H1 (cell line): Measurements from ENCODE around the gene ANKRD36. TPM values are rescaled to one million over a fixed set of nuclear protein-coding genes. Genes with fewer than 3 reads are reported as not detected.
"Not testable (repeated sequence)": the region's sequence is repeated elsewhere in the genome, so short reads cannot be mapped to it uniquely, and the experiment has no call there.

Experiments used
- CTCF ChIA-PET: fragments of 300-600 bp; sonication (Branson Sonifier 250); formaldehyde crosslinking; loops from one replicate; lab custom pipeline; 2021; ENCODE audit not compliant: partially characterized antibody; lab: Charles Lee
- POLR2A ChIA-PET: fragments of 300-600 bp; sonication (Branson Sonifier 250); formaldehyde crosslinking; loops from one replicate; lab custom pipeline; 2021; ENCODE audit warnings: inconsistent platforms; ENCODE audit not compliant: partially characterized antibody; lab: Charles Lee
- DNase-seq, 2 experiments: peaks; one replicate each; pipeline versions ENCODE4 v3.0.0 to v3.0.0-alpha.2; 2010 to 2022; ENCODE audit warnings: low spot score in 2 of 2, low read depth in 1 of 2, mixed read lengths in 1 of 2
- FAIRE-seq: peaks from 2 replicates; lab custom pipeline; 2011; peaks lifted over from hg19 to GRCh38; lab: Jason Lieb, UNC
- H2AFZ ChIP-seq: 2 replicates; pipeline ENCODE4 v1.8.1; 2012; ENCODE audit warnings: low read length, inconsistent platforms
- H2AK5ac ChIP-seq: 2 replicates; pipeline ENCODE4 v1.6.1; 2013; ENCODE audit warnings: low read depth, low read length
- H2BK120ac ChIP-seq: replicated peaks from 2 replicates; pipeline ENCODE3; 2013; ENCODE audit warnings: low read depth, low read length, inconsistent platforms
- H2BK12ac ChIP-seq: 2 replicates; pipeline ENCODE4 v1.6.1; 2013; ENCODE audit warnings: low read depth, low read length
- H2BK15ac ChIP-seq: 2 replicates; pipeline ENCODE4 v1.6.1; 2013; ENCODE audit warnings: low read length
- H2BK20ac ChIP-seq: 2 replicates; pipeline ENCODE4 v1.6.1; 2013; ENCODE audit warnings: low read length
- H2BK5ac ChIP-seq: 2 replicates; pipeline ENCODE4 v1.6.1; 2013; ENCODE audit warnings: low read depth, low read length
- H3K14ac ChIP-seq: 2 replicates; pipeline ENCODE4 v1.6.1; 2013; ENCODE audit warnings: inconsistent platforms; ENCODE audit not compliant: insufficient read length
- H3K18ac ChIP-seq: 2 replicates; pipeline ENCODE4 v1.6.1; 2013; ENCODE audit warnings: low read length; ENCODE audit errors: extremely low read depth
- H3K23ac ChIP-seq: 2 replicates; pipeline ENCODE4 v1.6.1; 2013; ENCODE audit warnings: inconsistent platforms; ENCODE audit not compliant: insufficient read length
- H3K23me2 ChIP-seq: 2 replicates; pipeline ENCODE4 v1.6.1; 2013; ENCODE audit warnings: low read depth, low read length
- H3K27ac ChIP-seq: 2 replicates; pipeline ENCODE4 v1.6.1; 2011; ENCODE audit warnings: low read depth, low read length, inconsistent platforms
- H3K27me3 ChIP-seq, 4 experiments: replicated peaks in 1 of 4; 1 replicate in 1 of 4; 2 replicates in 3 of 4; pipeline versions ENCODE4 v1.6.1 to v1.8.1; 2011 to 2013; ENCODE audit warnings: low read length in 3 of 4, mild to moderate bottlenecking in 3 of 4, inconsistent platforms in 2 of 4, mixed read lengths in 2 of 4, moderate library complexity in 1 of 4; ENCODE audit not compliant: control insufficient read depth in 3 of 4, insufficient read depth in 3 of 4; ENCODE audit errors: extremely low read depth in 1 of 4
- H3K36me3 ChIP-seq, 4 experiments: 2 replicates each; pipeline versions ENCODE4 v1.6.1 to v1.8.1; 2011 to 2013; ENCODE audit warnings: mild to moderate bottlenecking in 4 of 4, low read length in 3 of 4, moderate library complexity in 2 of 4, control low read depth in 1 of 4, inconsistent platforms in 1 of 4; ENCODE audit not compliant: insufficient read depth in 4 of 4, control insufficient read depth in 2 of 4
- H3K4ac ChIP-seq: replicated peaks from 2 replicates; pipeline ENCODE3; 2013; ENCODE audit warnings: low read length, low read depth, mixed read lengths, inconsistent platforms; ENCODE audit not compliant: insufficient read length
- H3K4me1 ChIP-seq, 4 experiments: replicated peaks in 1 of 4; 1 replicate in 1 of 4; 2 replicates in 3 of 4; pipeline versions ENCODE4 v1.6.1 to v1.8.1; 2011 to 2013; ENCODE audit warnings: low read length in 3 of 4, inconsistent platforms in 2 of 4, mixed read lengths in 1 of 4; ENCODE audit not compliant: insufficient read depth in 4 of 4, control insufficient read depth in 3 of 4
- H3K4me2 ChIP-seq, 2 experiments: 2 replicates each; pipeline versions ENCODE4 v1.6.1 to v1.8.1; 2011 to 2013; ENCODE audit warnings: low read depth in 2 of 2, low read length in 2 of 2, control low read depth in 1 of 2, inconsistent platforms in 1 of 2, mild to moderate bottlenecking in 1 of 2; ENCODE audit not compliant: insufficient read depth in 1 of 2
- H3K4me3 ChIP-seq, 4 experiments: fragments of 200-600, 300-600 bp in 1 of 4; sonication (generic), shearing (Covaris generic), sonication (Bioruptor Twin) in 1 of 4; 2 replicates each; pipeline versions ENCODE4 v1.5.1 to v1.8.1; 2011 to 2016; ENCODE audit warnings: low read length in 4 of 4, low read depth in 3 of 4, control low read depth in 2 of 4, inconsistent platforms in 2 of 4, mild to moderate bottlenecking in 2 of 4, mixed read lengths in 1 of 4, moderate library complexity in 1 of 4; ENCODE audit not compliant: insufficient read depth in 2 of 4; ENCODE audit errors: extremely low read depth in 1 of 4
- H3K56ac ChIP-seq: replicated peaks from 2 replicates; pipeline ENCODE3; 2013; ENCODE audit warnings: low read depth, mild to moderate bottlenecking, mixed read lengths, low read length, inconsistent platforms; ENCODE audit not compliant: insufficient read length
- H3K79me1 ChIP-seq: 2 replicates; pipeline ENCODE4 v1.6.1; 2013; ENCODE audit warnings: low read depth, low read length, control low read depth
- H3K79me2 ChIP-seq, 2 experiments: 2 replicates each; pipeline versions ENCODE4 v1.6.1 to v1.8.1; 2012 to 2013; ENCODE audit warnings: low read length in 2 of 2, mild to moderate bottlenecking in 2 of 2, inconsistent platforms in 1 of 2; ENCODE audit not compliant: insufficient read depth in 2 of 2, control insufficient read depth in 1 of 2
- H3K9ac ChIP-seq, 4 experiments: replicated peaks in 1 of 4; 1 replicate in 1 of 4; 2 replicates in 3 of 4; pipeline versions ENCODE4 v1.6.1 to v1.8.1; 2011 to 2013; ENCODE audit warnings: low read depth in 3 of 4, low read length in 3 of 4, control low read depth in 2 of 4, mild to moderate bottlenecking in 2 of 4, moderate library complexity in 2 of 4, inconsistent platforms in 1 of 4; ENCODE audit errors: extremely low read depth in 1 of 4
- H3K9me3 ChIP-seq, 2 experiments: 2 replicates each; pipeline versions ENCODE4 v1.6.1 to v1.8.1; 2012 to 2013; ENCODE audit warnings: mild to moderate bottlenecking in 2 of 2, moderate library complexity in 2 of 2, control low read depth in 1 of 2, inconsistent platforms in 1 of 2, low read depth in 1 of 2, low read length in 1 of 2, mixed read lengths in 1 of 2; ENCODE audit not compliant: insufficient read depth in 2 of 2
- H4K20me1 ChIP-seq, 2 experiments: replicated peaks in 1 of 2; 2 replicates each; pipeline versions ENCODE3 to v1.8.1; 2011 to 2013; ENCODE audit warnings: inconsistent platforms in 2 of 2, low read length in 2 of 2, mild to moderate bottlenecking in 1 of 2; ENCODE audit not compliant: insufficient read depth in 2 of 2, control insufficient read depth in 1 of 2
- H4K5ac ChIP-seq: 2 replicates; pipeline ENCODE4 v1.6.1; 2013; ENCODE audit warnings: low read length, low read depth, mixed read lengths, inconsistent platforms; ENCODE audit not compliant: insufficient read length
- H4K8ac ChIP-seq: 2 replicates; pipeline ENCODE4 v1.8.0; 2013; ENCODE audit warnings: mild to moderate bottlenecking, moderate library complexity, low read length, inconsistent platforms; ENCODE audit not compliant: insufficient read depth; ENCODE audit errors: extremely low read depth
- H4K91ac ChIP-seq: replicated peaks from 2 replicates; pipeline ENCODE3; 2013; ENCODE audit warnings: low read length, mixed read lengths, inconsistent platforms; ENCODE audit not compliant: insufficient read length
- WGBS, 2 experiments: shearing (Covaris generic) in 1 of 2; methylation state at CpG; one replicate each; pipeline versions ENCODE4 v1.1.6 to v1.1.7; 2013 to 2015; ENCODE audit warnings: low lambda C conversion rate in 2 of 2, mixed read lengths in 2 of 2, inconsistent platforms in 1 of 2, low coverage in 1 of 2, missing lambda C conversion rate in 1 of 2; ENCODE audit not compliant: insufficient replicate concordance in 2 of 2, insufficient coverage in 1 of 2, insufficient read length in 1 of 2; ENCODE audit errors: extremely low coverage in 1 of 2, missing lambda C conversion rate in 1 of 2; 5-methylcytosine and 5-hydroxymethylcytosine counted together
- polyA plus RNA-seq, 7 experiments: library from polyadenylated mRNA; depleted of rRNA in 3 of 7; stranded (reverse) in 5 of 7; unstranded in 2 of 7; fragments of >200 nt in 5 of 7; fragments of 200-250 nt in 2 of 7; gene quantifications; 1 replicate in 5 of 7; 2 replicates in 1 of 7; 4 replicates in 1 of 7; pipeline versions ENCODE4 v1.2.1 to v1.2.3, GENCODE V29; 2011 to 2013; ENCODE audit warnings: missing spikeins in 2 of 7, mixed read lengths in 2 of 7
- total RNA-seq: library from RNA; stranded (reverse); fragmentation: NEBNext Ultra II Directional; extraction: Animal tissue kit (Norgen Biotek cat#: 25700); gene quantifications from 2 replicates; pipeline ENCODE4 v1.2.1, GENCODE V29; 2021

Gene ANKRD36
- total and polyA plus RNA-seq, 2 of the 8 experiments (the other 6 are each of a cell fraction or from before 2014, with no cell fraction given): 2.7 to 12.3 TPM

DNA sequence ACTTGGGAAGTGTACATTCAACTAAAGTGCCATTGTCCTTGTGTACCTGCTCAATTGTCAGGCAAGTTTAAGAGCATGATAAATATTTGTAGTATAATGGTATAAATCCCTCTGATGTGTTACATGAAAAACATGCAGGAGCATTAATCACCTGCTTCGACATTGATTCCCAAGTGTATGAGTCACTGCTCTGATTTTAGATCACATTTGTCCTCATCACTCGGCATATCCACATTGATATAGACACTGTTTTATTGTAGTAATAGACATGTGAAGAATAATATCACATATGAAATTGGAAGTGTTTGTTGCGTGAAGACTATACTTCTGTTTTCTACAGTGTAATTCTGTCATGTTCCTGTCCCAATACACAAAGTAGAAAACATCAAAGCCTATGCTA, 31.1 kb downstream of the ANKRD36 start:
- H4K5ac ChIP-seq, DNase-seq, H3K23me2 ChIP-seq, H3K36me3 ChIP-seq, H3K27ac ChIP-seq, CTCF ChIA-PET, H3K9ac ChIP-seq, H2BK20ac ChIP-seq, H2AK5ac ChIP-seq, POLR2A ChIA-PET, H2BK15ac ChIP-seq, H4K20me1 ChIP-seq, H3K9me3 ChIP-seq, H2BK120ac ChIP-seq, H3K27me3 ChIP-seq, H2AFZ ChIP-seq, H3K23ac ChIP-seq, H3K56ac ChIP-seq, H3K4me2 ChIP-seq, FAIRE-seq, H3K14ac ChIP-seq, H4K91ac ChIP-seq, H2BK12ac ChIP-seq, H3K79me1 ChIP-seq, H4K8ac ChIP-seq, H3K4ac ChIP-seq, H3K18ac ChIP-seq, H2BK5ac ChIP-seq, H3K4me3 ChIP-seq, H3K4me1 ChIP-seq, H3K79me2 ChIP-seq: not testable (repeated sequence)
- 80% methylated on average over 3 of the region's 3 CpGs; no CpG with 5 or more reads in 1 of the 2 experiments for WGBS, 2 experiments

DNA sequence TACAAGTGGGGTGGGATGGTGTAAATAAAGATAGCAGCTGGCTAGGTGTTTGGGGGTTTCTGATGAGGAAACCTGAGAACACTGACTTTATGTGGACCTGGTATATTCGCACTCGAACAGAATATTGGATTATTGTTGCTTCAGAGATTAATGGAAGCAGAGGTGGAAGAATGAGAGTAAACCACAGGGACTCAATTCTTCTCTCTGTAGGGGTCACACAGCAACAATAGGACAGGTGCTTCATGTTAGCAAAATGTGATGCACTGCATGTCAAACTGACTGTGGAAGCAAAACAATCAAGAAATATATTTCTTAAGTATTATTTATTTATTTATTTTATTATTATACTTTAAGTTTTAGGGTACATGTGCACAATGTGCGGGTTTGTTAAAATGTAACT, 53.6 kb downstream of the ANKRD36 start:
- 72% methylated on average over 1 of the region's 3 CpGs; no CpG with 5 or more reads in 1 of the 2 experiments for WGBS, 2 experiments
- POLR2A ChIA-PET: not testable (repeated sequence)

More for the DNA sequence above, 53.6 kb downstream of the ANKRD36 start:
- H3K27ac ChIP-seq, H3K9me3 ChIP-seq, H3K4ac ChIP-seq, H2BK15ac ChIP-seq, H3K79me1 ChIP-seq, H2AFZ ChIP-seq, FAIRE-seq, H3K18ac ChIP-seq, H3K27me3 ChIP-seq, H3K14ac ChIP-seq, H4K5ac ChIP-seq, H4K91ac ChIP-seq, H3K4me1 ChIP-seq, H3K23me2 ChIP-seq, H2AK5ac ChIP-seq, H3K36me3 ChIP-seq, H3K79me2 ChIP-seq, H4K8ac ChIP-seq, H3K4me3 ChIP-seq, H3K56ac ChIP-seq, H3K23ac ChIP-seq, H2BK5ac ChIP-seq, H2BK20ac ChIP-seq, H2BK120ac ChIP-seq, H2BK12ac ChIP-seq, CTCF ChIA-PET, H3K9ac ChIP-seq, H3K4me2 ChIP-seq, H4K20me1 ChIP-seq, DNase-seq: not testable (repeated sequence)
